Measurements from ENCODE around the gene TUBA1B. TPM values are rescaled to one million over a fixed set of nuclear protein-coding genes. Genes with fewer than 3 reads are reported as not detected.

Gene TUBA1B

DNA sequence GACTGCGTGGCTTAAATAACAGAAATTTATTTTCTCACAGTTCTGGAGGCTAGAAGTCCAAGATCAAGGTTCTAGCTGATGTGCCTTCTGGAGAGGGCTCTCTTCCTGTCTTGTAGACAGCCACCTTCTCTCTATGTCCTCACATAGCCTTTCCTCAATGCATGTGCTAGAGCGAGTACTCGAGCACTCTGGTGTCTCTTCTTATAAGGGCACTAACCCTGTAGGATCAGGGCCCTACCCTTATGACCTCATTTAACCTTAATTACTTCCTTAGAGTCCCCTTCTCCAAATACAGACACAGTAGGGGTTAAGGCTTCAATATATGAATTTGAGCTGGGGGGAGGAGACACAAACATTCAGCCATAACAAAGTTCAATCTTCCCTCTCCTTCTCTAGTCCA lies 46.8 kb downstream of the TUBA1B start:
- Histone ChIP-seq H3K27ac (ENCODE audit: low read length, poor library complexity, severe bottlenecking) (no peak overlapping the region), H3K4me1 (ENCODE audit: control insufficient read depth, insufficient read depth, low read depth, low read length) (peaks cover 5% of the 10 kb centered on the region)
- WGBS: 100% methylated on average over 3 of the region's 3 CpGs

DNA sequence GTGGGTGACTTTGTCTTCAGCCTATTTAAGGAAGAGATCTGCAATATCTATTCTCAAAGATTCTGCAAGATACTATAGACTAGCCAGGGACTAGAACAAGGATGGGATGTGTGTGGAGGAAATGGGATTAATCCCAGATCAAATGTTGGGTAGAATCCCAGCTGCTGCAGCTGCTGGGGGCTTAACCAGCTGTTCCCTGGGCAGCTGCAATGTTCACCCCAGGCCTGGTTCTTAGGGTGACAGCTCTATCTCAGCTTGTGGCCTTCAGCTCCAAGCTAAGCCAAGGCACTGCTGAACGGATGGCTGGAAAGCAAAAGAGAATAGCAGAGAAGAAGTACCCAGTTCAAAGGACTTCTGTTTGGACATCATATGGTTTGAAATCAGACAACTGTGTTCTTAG lies 51.4 kb downstream of the TUBA1B start:
- no peak overlapping the region for H2BK120ac ChIP-seq (ENCODE audit: low read depth, low read length)
- no peak overlapping the region for H2BK15ac ChIP-seq (ENCODE audit: low read depth, poor library complexity, severe bottlenecking)
- peaks cover 12 to 18% of the 10 kb centered on the region in 2 experiments for H3K27me3 ChIP-seq (ENCODE audit: control insufficient read depth in 1 of 2, insufficient read depth in 1 of 2, low read length in 2 of 2)
- no peak overlapping the region for H2BK5ac ChIP-seq (ENCODE audit: low read depth, low read length, poor library complexity, severe bottlenecking)
- no peak overlapping the region for H3K14ac ChIP-seq (ENCODE audit: low read length in 2 of 2)
- H2BK12ac ChIP-seq (ENCODE audit: low read length in 2 of 2): no peak overlapping the region
- no peak overlapping the region for H3K18ac ChIP-seq (ENCODE audit: low read depth in 1 of 2, low read length in 2 of 2)
- no peak overlapping the region for H3K23ac ChIP-seq (ENCODE audit: low read length in 2 of 2)
- no peak overlapping the region for H3K4ac ChIP-seq (ENCODE audit: low read depth in 1 of 2, low read length in 2 of 2)
- H3K79me1 ChIP-seq (replicated peaks; ENCODE audit: low read length, poor library complexity, severe bottlenecking): no peaks in the 10 kb centered on the region
- H3K4me2 ChIP-seq (ENCODE audit: low read length, poor library complexity, severe bottlenecking): no peak overlapping the region
- no peaks in the 10 kb centered on the region for H3K9me3 ChIP-seq (ENCODE audit: control insufficient read depth, low read length)
- no peak overlapping the region for H2AFZ ChIP-seq (ENCODE audit: low read depth, low read length)
- H3K27ac ChIP-seq (ENCODE audit: low read length, poor library complexity, severe bottlenecking): no peak overlapping the region
- no peak overlapping the region for H4K8ac ChIP-seq (ENCODE audit: low read length)
- H3K9ac ChIP-seq (ENCODE audit: low read length): no peak overlapping the region
- no peaks in the 10 kb centered on the region for H3K4me1 ChIP-seq (ENCODE audit: control insufficient read depth, insufficient read depth, low read depth, low read length)
- H3K36me3 ChIP-seq (ENCODE audit: control insufficient read depth in 1 of 2, insufficient read depth in 2 of 2, low read depth in 1 of 2, low read length in 2 of 2): no peaks in the 10 kb centered on the region
- H4K91ac ChIP-seq (ENCODE audit: low read length): no peak overlapping the region
- WGBS: 50% methylated on average over 1 of the region's 1 CpG
- H3K4me3 ChIP-seq (ENCODE audit: insufficient read depth in 1 of 2, low read depth in 1 of 2, low read length in 2 of 2): no peak overlapping the region
- DNase-seq: no peak
- H2AK5ac ChIP-seq (ENCODE audit: low read length, severe bottlenecking): no peak overlapping the region

More for the DNA sequence above, 46.8 kb downstream of the TUBA1B start:
- Histone ChIP-seq H3K4ac (ENCODE audit: low read depth in 1 of 2, low read length in 2 of 2) (no peak overlapping the region), H4K8ac (ENCODE audit: low read length) (no peak overlapping the region), H3K36me3 (ENCODE audit: control insufficient read depth in 1 of 2, insufficient read depth in 2 of 2, low read depth in 1 of 2, low read length in 2 of 2) (no peaks in the 10 kb centered on the region), H3K4me2 (ENCODE audit: low read length, poor library complexity, severe bottlenecking) (no peak overlapping the region), H3K23ac (ENCODE audit: low read length in 2 of 2) (no peak overlapping the region), H3K4me3 (ENCODE audit: insufficient read depth in 1 of 2, low read depth in 1 of 2, low read length in 2 of 2) (no peak overlapping the region), H3K79me1 (replicated peaks; ENCODE audit: low read length, poor library complexity, severe bottlenecking) (no peaks in the 10 kb centered on the region), H4K91ac (ENCODE audit: low read length) (no peak overlapping the region), H3K27me3 (ENCODE audit: control insufficient read depth in 1 of 2, insufficient read depth in 1 of 2, low read length in 2 of 2) (peaks cover 21 to 35% of the 10 kb centered on the region in 2 experiments), H3K9ac (ENCODE audit: low read length) (no peak overlapping the region), H2AFZ (ENCODE audit: low read depth, low read length) (no peak overlapping the region), H2BK5ac (ENCODE audit: low read depth, low read length, poor library complexity, severe bottlenecking) (no peak overlapping the region), H2BK15ac (ENCODE audit: low read depth, poor library complexity, severe bottlenecking) (no peak overlapping the region), H3K9me3 (ENCODE audit: control insufficient read depth, low read length) (no peaks in the 10 kb centered on the region), H3K14ac (ENCODE audit: low read length in 2 of 2) (no peak overlapping the region), H2AK5ac (ENCODE audit: low read length, severe bottlenecking) (no peak overlapping the region), H2BK120ac (ENCODE audit: low read depth, low read length) (no peak overlapping the region), H3K18ac (ENCODE audit: low read depth in 1 of 2, low read length in 2 of 2) (no peak overlapping the region), H2BK12ac (ENCODE audit: low read length in 2 of 2) (no peak overlapping the region)
- DNase-seq: no peak

Small RNA genes within 50 kb of the gene (small RNA-seq; reads per million reads assigned to genes)
- not detected for gene RF00019 (ENCODE audit: low read depth)
